ENCODE data around the gene SULF2. TPM values are rescaled to one million over a fixed set of nuclear protein-coding genes. Genes with fewer than 3 reads are reported as not detected.
A peak's percentile ranks its signal among the peaks of the same experiment; 100 is the strongest.
"Not testable (repeated sequence)": the region's sequence is repeated elsewhere in the genome, so short reads cannot be mapped to it uniquely, and the experiment has no call there.

SULF2 gene
- total and polyA plus RNA-seq, 8 donors: 11.3 to 42.0 (median 15.8) TPM

DNA sequence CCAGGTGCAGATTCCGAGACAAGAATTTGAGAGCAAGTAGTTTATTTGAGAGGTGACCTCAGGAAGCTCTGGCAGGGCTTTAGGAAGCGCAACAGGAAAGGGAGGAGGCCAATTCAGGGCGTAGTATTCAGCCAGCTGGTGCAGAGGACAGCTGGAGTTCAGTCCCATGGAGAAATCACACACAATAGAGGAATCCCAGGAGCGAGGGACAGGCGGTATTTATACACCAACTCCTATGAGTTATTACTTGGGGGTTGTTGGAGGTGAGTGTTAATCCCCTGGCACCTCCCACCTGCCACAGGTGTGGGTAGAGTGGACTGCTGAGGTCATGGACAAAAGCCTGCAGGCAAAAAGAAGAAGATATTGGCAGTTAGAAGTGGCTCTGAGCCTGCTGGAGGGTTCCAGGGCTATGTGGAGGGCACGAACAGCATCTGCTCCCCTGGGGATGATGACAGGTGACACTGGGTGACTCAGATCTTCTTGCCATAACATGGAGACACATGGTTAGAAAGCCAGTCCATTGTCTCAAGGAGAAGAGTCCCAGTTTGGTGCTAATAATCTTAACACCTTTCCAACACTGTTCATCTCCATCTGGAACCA lies 13.9 kb upstream of the SULF2 start:
- TF ChIP-seq, protein P1, sequence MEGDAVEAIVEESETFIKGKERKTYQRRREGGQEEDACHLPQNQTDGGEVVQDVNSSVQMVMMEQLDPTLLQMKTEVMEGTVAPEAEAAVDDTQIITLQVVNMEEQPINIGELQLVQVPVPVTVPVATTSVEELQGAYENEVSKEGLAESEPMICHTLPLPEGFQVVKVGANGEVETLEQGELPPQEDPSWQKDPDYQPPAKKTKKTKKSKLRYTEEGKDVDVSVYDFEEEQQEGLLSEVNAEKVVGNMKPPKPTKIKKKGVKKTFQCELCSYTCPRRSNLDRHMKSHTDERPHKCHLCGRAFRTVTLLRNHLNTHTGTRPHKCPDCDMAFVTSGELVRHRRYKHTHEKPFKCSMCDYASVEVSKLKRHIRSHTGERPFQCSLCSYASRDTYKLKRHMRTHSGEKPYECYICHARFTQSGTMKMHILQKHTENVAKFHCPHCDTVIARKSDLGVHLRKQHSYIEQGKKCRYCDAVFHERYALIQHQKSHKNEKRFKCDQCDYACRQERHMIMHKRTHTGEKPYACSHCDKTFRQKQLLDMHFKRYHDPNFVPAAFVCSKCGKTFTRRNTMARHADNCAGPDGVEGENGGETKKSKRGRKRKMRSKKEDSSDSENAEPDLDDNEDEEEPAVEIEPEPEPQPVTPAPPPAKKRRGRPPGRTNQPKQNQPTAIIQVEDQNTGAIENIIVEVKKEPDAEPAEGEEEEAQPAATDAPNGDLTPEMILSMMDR (IDR thresholded peaks at IDR 0.05): no peak
- no peaks in the 10 kb centered on the region for H3K4me1 ChIP-seq
- no peak overlapping the region for H3K27ac ChIP-seq
- intact Hi-C loops (cut with DNase I): no loop called here
- no peaks in the 10 kb centered on the region for H3K36me3 ChIP-seq
- no peaks in the 10 kb centered on the region for H3K9me3 ChIP-seq
- no peak overlapping the region for H3K4me3 ChIP-seq
- DNase-seq (no peak), ATAC-seq (no peak)
- H3K27me3 ChIP-seq: peaks cover 0 to 17% of the 10 kb centered on the region in 2 donors

DNA sequence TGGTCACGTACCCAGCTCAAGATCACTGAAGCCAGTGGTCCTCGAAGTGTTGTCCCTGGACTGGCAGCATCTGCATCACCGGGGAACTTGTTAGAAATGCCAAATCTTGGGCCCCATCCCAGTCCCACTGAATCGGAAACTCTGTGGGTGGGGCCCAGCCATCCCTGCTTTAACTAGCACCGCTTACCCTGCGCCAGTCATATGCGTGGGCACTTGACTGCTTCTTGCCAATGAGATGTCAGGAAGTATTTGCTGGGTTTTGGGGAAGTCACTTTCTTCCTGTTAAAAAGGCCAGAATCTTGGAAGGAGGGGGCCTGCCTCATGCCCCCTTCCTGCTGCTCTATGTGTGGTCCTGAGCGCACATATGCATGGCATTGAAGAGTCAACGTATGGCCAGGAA lies 11.7 kb upstream of the SULF2 start:
- H3K9me3 ChIP-seq: no peaks in the 10 kb centered on the region
- peak; percentile 37 for ATAC-seq
- TF ChIP-seq, protein P1 (IDR thresholded peaks at IDR 0.05): no peak
- H3K36me3 ChIP-seq: no peaks in the 10 kb centered on the region
- no peaks in the 10 kb centered on the region for H3K4me1 ChIP-seq
- H3K27me3 ChIP-seq: peaks cover 0 to 4% of the 10 kb centered on the region in 2 donors
- H3K27ac ChIP-seq: no peak overlapping the region
- intact Hi-C loops (cut with DNase I): no loop called here
- DNase-seq: no peak
- H3K4me3 ChIP-seq: no peak overlapping the region

DNA sequence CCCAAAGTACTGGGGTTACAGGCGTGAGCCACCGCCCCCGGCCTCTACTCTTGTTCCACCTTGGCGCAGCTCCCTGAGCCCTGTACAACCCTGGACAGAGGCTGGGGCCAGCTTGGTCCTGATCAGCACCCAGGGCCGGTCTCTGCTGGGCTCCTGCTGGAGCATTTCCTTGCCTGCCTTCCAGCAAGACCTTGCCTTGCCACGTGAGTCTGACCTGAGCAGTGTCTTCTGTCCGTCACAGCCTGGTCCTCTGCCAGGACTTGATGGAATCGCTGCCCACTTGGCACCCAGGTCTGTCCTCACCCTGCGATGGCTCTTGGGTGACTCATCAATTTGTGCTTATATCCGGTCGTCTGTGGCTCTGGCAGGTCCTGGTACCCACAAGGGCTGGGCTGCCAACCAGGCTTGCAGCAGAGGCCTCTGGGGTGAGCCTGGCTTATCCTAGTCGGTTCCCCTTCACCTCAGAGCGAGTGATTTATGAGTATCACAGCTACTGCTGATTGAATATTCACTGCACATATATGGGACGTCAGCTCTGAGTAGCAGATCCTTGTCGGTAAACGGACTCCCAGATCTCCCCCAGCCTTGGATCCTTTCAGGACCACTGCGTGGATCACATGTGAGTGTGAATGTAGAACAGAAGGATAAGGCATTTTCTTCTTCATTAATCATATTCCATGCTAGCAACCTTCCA lies 10.1 kb upstream of the SULF2 start:
- no peak overlapping the region for H3K27ac ChIP-seq
- H3K9me3 ChIP-seq: no peaks in the 10 kb centered on the region
- H3K4me1 ChIP-seq: no peaks in the 10 kb centered on the region
- DNase-seq (no peak), ATAC-seq (no peak)
- no peak overlapping the region for H3K4me3 ChIP-seq
- no peaks in the 10 kb centered on the region for H3K27me3 ChIP-seq
- H3K36me3 ChIP-seq: no peaks in the 10 kb centered on the region
- intact Hi-C loops (cut with DNase I): no loop called here
- TF ChIP-seq, protein P1 (IDR thresholded peaks at IDR 0.05): no peak

DNA sequence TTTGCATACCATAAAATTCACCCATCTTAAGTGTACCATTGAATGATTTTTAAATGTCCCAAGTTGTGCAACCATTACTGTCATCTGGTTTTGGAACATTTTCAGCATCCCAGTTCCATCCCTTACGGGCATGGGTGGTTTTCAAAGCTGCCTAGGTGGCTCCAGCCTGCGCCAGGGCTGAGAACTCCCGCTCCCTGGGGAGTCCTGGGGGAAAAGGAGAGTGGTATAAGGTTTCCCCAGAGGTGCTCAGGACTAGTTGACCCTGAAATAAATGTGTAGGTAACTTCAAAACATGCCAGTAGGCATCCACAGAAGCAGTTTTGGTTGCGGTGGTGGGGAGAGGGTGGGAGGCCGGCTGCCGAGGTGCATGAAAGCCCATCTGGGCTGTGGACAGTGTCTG lies 9.0 kb upstream of the SULF2 start:
- H3K4me1 ChIP-seq; H3K9me3 ChIP-seq; DNase-seq; intact Hi-C loops (cut with DNase I); H3K36me3 ChIP-seq; ATAC-seq; H3K4me3 ChIP-seq; H3K27ac ChIP-seq; H3K27me3 ChIP-seq: not testable (repeated sequence)

DNA sequence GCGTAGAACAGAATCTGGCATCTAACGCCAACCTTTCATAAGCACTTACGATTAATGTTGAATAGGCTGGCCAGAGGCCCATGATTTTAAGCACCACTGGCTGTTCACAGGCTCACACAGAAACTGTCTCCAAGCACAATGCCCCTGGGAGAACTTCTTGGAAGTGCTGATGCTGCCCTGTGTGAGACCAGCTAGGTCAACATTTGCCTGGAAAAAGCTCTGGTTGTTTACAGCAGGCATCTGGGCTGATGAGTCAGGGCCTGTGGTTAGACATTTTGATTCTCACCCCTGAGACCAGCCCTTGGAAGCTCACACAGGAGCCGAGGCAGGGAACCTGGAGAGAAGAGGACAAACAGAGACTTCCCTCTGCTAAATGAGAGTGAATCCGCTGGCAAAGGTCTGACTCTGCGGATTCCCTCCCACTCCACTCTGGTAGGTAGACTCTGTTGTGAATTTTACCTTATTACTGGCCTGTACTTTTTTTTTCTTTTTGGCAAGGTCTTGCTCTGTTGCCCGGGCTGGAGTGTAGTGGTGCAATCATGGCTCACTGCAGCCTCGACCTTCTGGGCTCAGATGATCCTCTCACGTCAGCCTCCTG lies 6.8 kb upstream of the SULF2 start:
- Histone ChIP-seq H3K4me1 (no peaks in the 10 kb centered on the region), H3K27ac (no peak overlapping the region), H3K27me3 (peaks cover 0 to 28% of the 10 kb centered on the region in 2 donors), H3K36me3 (no peaks in the 10 kb centered on the region), H3K9me3 (no peaks in the 10 kb centered on the region), H3K4me3 (no peak overlapping the region)
- TF ChIP-seq, protein P1 (IDR thresholded peaks at IDR 0.05): no peak
- no peak for DNase-seq
- peak; percentile 67 for ATAC-seq
- intact Hi-C loops (cut with DNase I): no loop called here

All from left lung (tissue), 10 donors.